Embryonic facial prominence (tissue), 1 donor: Measurements from ENCODE around the gene ZNF700.
"Not testable (repeated sequence)": the region's sequence is repeated elsewhere in the genome, so short reads cannot be mapped to it uniquely, and the experiment has no call there.

Experiments used
- DNase-seq: peaks from one replicate; pipeline ENCODE4 v3.0.0-alpha.2; 2016; ENCODE audit errors: extremely low spot score

The ZNF700 gene

GRCh38 chr19:11987405-11988281, 62.7 kb downstream of the ZNF700 start:
- peak; percentile 88 for DNase-seq

- no peak for DNase-seq
Measured at GRCh38 chr19:11989112-11989456, 64.2 kb downstream of the ZNF700 start.

GRCh38 chr19:11991921-11992320, 67.0 kb downstream of the ZNF700 start:
- DNase-seq: not testable (repeated sequence)

- DNase-seq: no peak
Measured at GRCh38 chr19:11995174-11995573, 70.3 kb downstream of the ZNF700 start.
